Measurements from ENCODE around the gene MAGED4.
"Not testable (repeated sequence)": the region's sequence is repeated elsewhere in the genome, so short reads cannot be mapped to it uniquely, and the experiment has no call there.

The MAGED4 gene, protein sequence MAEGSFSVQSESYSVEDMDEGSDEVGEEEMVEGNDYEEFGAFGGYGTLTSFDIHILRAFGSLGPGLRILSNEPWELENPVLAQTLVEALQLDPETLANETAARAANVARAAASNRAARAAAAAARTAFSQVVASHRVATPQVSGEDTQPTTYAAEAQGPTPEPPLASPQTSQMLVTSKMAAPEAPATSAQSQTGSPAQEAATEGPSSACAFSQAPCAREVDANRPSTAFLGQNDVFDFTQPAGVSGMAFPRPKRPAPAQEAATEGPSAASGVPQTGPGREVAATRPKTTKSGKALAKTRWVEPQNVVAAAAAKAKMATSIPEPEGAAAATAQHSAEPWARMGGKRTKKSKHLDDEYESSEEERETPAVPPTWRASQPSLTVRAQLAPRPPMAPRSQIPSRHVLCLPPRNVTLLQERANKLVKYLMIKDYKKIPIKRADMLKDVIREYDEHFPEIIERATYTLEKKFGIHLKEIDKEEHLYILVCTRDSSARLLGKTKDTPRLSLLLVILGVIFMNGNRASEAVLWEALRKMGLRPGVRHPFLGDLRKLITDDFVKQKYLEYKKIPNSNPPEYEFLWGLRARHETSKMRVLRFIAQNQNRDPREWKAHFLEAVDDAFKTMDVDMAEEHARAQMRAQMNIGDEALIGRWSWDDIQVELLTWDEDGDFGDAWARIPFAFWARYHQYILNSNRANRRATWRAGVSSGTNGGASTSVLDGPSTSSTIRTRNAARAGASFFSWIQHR

GRCh38 chrX:52184440-52185077 is at the start of gene MAGED4:
TSS of gene MAGED4 (plus strand) at chrX:52184888. CDS start at chrX:52185923, 1,035 bp downstream.
- DNase-seq (ENCODE audit: low read depth, low spot score); H3K27ac ChIP-seq: not testable (repeated sequence)

- no peak overlapping the region for H3K27ac ChIP-seq
- no peak for DNase-seq (ENCODE audit: low read depth, low spot score)
These were observed 45.7 kb upstream of the MAGED4 start for GRCh38 chrX:52138830-52139544.

GRCh38 chrX:52139545-52139895 is 45.2 kb upstream of the MAGED4 start:
- DNase-seq (ENCODE audit: low read depth, low spot score) = no peak
- H3K27ac ChIP-seq = no peak overlapping the region

DNA sequence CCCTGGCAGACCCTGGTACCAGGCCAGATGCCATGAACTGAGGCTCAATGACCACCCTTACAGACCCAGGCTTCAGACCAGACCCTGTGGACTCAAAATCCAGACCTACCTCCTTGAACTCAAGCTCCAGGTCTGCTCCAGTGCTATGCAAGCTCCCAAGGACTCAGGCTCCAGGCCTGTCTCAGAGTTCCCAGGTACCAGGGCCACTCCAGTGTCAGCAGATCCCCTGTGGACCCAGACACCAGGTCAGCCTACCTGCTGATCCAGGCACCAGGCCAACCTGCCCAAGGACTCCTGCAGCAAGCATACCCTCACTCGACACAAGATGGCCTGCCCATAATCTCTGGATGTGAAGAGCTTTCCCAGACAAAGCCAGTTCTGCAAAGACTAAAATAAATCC is 44.7 kb upstream of the MAGED4 start:
- no peak for DNase-seq (ENCODE audit: low read depth, low spot score)
- no peak overlapping the region for H3K27ac ChIP-seq

GRCh38 chrX:52150667-52151066 is 34.0 kb upstream of the MAGED4 start:
- H3K27ac ChIP-seq; DNase-seq (ENCODE audit: low read depth, low spot score): not testable (repeated sequence)

DNA sequence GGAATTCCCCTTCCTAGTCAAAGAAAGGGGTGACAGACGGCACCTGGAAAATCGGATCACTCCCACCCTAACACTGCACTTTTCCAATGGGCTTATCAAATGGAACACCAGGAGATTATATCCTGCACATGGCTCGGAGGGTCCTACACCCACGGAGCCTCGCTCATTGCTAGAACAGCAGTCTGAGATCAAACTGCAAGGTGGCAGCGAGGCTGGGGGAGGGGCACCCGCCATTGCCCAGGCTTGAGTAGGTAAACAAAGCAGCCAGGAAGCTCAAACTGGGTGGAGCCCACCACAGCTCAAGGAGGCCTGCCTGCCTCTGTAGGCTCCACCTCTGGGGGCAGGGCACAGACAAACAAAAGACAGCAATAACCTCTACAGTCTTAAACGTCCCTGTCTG is 24.5 kb upstream of the MAGED4 start:
- not testable (repeated sequence) for H3K27ac ChIP-seq; DNase-seq (ENCODE audit: low read depth, low spot score)

DNA sequence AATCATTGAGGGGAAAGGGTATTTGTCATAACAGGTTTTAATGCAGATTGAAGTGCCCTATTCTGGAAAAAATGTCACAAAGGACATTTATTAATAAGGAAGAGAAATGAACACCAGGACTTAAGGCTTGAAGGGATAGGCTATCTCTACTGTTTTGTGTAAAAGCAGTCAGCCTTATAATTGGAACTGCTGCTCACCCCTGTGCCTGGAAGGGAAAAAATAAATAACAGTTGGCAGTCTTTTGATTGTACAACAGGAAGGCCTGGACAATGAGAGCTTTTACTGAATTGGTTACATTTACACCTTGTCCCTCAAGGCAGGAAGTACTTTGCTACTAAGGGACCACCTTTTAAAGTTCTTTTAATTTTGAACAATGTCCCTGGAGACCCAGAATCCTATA is 17.8 kb upstream of the MAGED4 start:
- no peak overlapping the region for H3K27ac ChIP-seq
- no peak for DNase-seq (ENCODE audit: low read depth, low spot score)

- not testable (repeated sequence) for H3K27ac ChIP-seq
These were observed 13.6 kb upstream of the MAGED4 start for GRCh38 chrX:52171055-52171454.

DNA sequence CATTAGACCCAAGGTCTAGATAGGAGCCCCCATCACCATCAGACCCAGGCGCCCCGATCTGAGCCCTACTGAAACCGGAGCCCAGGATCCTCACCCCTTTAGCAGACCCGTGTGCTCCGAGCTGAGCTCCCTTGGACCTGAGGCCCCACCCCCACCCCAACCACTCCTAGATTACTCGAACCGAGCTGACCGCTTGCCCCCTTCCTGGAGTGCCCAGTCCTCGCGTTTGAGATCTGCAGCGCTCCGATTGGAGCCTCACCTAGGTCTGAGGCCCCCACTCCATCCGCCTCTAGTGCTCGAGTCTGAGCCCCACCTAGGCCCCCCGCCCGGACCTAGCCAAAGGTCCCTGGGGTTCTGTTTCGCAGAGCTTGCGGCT is 378 bp downstream of the MAGED4 start:
- not testable (repeated sequence) for H3K27ac ChIP-seq; DNase-seq (ENCODE audit: low read depth, low spot score)

More at GRCh38 chrX:52171055-52171454, 13.6 kb upstream of the MAGED4 start:
- not testable (repeated sequence) for DNase-seq (ENCODE audit: low read depth, low spot score)

DNA sequence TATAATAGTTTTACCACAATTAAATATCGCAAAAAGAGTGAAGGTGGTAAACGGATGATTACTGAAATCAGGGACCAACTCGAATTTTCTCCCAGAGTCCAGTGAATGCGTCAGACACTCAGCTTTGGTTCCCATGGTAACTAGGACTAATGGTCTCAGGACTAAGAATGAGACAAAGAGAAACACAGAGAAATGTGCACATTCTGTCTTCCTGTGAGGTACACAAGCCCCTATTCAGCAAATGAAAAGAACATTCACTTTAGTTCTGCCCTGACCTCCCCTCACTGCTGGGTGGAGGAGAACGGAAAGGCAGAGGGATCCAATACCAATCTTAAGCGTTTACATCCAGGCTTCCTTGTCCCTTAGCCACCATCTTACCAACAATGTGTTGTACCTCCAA is 26.7 kb downstream of the MAGED4 start:
- H3K27ac ChIP-seq; DNase-seq (ENCODE audit: low read depth, low spot score): not testable (repeated sequence)

GRCh38 chrX:52213276-52213675 is 28.6 kb downstream of the MAGED4 start:
- no peak overlapping the region for H3K27ac ChIP-seq
- no peak for DNase-seq (ENCODE audit: low read depth, low spot score)

GRCh38 chrX:52216541-52216940 is 31.9 kb downstream of the MAGED4 start:
- H3K27ac ChIP-seq = no peak overlapping the region
- no peak for DNase-seq (ENCODE audit: low read depth, low spot score)

GRCh38 chrX:52217494-52218160 is 32.9 kb downstream of the MAGED4 start:
- DNase-seq (ENCODE audit: low read depth, low spot score) = no peak
- no peak overlapping the region for H3K27ac ChIP-seq

- H3K27ac ChIP-seq = no peak overlapping the region
- no peak for DNase-seq (ENCODE audit: low read depth, low spot score)
These were observed 36.2 kb downstream of the MAGED4 start for GRCh38 chrX:52220936-52221335.
